H9 (cell line): ENCODE results near the gene MAST4. TPM values are rescaled to one million over a fixed set of nuclear protein-coding genes. Genes with fewer than 3 reads are reported as not detected.

Experiments used
- DNase-seq: peaks from one replicate; pipeline ENCODE4 v3.0.0-alpha.2; 2017
- H2AFZ ChIP-seq: one replicate; pipeline ENCODE4 v1.6.1; 2013; ENCODE audit warnings: mild to moderate bottlenecking, low read length, control low read depth, moderate library complexity
- H2AK5ac ChIP-seq: 2 replicates; pipeline ENCODE4 v1.6.1; 2013; ENCODE audit warnings: low read length, control low read depth, mixed read lengths; ENCODE audit not compliant: insufficient read length
- H2BK120ac ChIP-seq: one replicate; pipeline ENCODE4 v1.6.1; 2013; ENCODE audit warnings: low read depth, mild to moderate bottlenecking, low read length, control low read depth, inconsistent platforms; ENCODE audit not compliant: poor library complexity, severe bottlenecking
- H2BK12ac ChIP-seq: 2 replicates; pipeline ENCODE4 v1.6.1; 2013; ENCODE audit warnings: low read length, control low read depth, mixed read lengths, low read depth; ENCODE audit not compliant: insufficient read length
- H2BK15ac ChIP-seq: 2 replicates; pipeline ENCODE4 v1.6.1; 2013; ENCODE audit warnings: low read depth, low read length, control low read depth
- H2BK20ac ChIP-seq: one replicate; pipeline ENCODE4 v1.6.1; 2013; ENCODE audit warnings: low read depth, mild to moderate bottlenecking, low read length, control low read depth, inconsistent platforms; ENCODE audit not compliant: poor library complexity, severe bottlenecking
- H2BK5ac ChIP-seq: 2 replicates; pipeline ENCODE4 v1.6.1; 2013; ENCODE audit warnings: low read length, control low read depth, mixed read lengths; ENCODE audit not compliant: insufficient read length
- H3K14ac ChIP-seq: 2 replicates; pipeline ENCODE4 v1.6.1; 2013; ENCODE audit warnings: low read length, control low read depth; ENCODE audit not compliant: insufficient read depth
- H3K18ac ChIP-seq: 2 replicates; pipeline ENCODE4 v1.6.1; 2013; ENCODE audit warnings: low read depth, mild to moderate bottlenecking, mixed read lengths, low read length, control low read depth; ENCODE audit not compliant: insufficient read length
- H3K23ac ChIP-seq: 2 replicates; pipeline ENCODE4 v1.6.1; 2013; ENCODE audit warnings: low read length, control low read depth, mixed read lengths, low read depth; ENCODE audit not compliant: insufficient read length
- H3K23me2 ChIP-seq: 2 replicates; pipeline ENCODE4 v1.6.1; 2013; ENCODE audit warnings: low read depth, mild to moderate bottlenecking, mixed read lengths, low read length, control low read depth; ENCODE audit not compliant: insufficient read length, poor library complexity, severe bottlenecking
- H3K27ac ChIP-seq: 2 replicates; pipeline ENCODE4 v1.5.1; 2013; ENCODE audit warnings: low read length, control low read depth, mixed read lengths, low read depth; ENCODE audit not compliant: insufficient read length
- H3K27me3 ChIP-seq: 2 replicates; pipeline ENCODE4 v1.6.1; 2013; ENCODE audit warnings: low read length, control low read depth, inconsistent platforms; ENCODE audit not compliant: insufficient read depth
- H3K4ac ChIP-seq: 2 replicates; pipeline ENCODE4 v1.6.1; 2013; ENCODE audit warnings: low read depth, mild to moderate bottlenecking, control low read depth, inconsistent platforms, low read length, moderate library complexity
- H3K4me1 ChIP-seq: 2 replicates; pipeline ENCODE4 v1.6.1; 2013; ENCODE audit warnings: low read length, control low read depth, inconsistent platforms; ENCODE audit not compliant: insufficient read depth
- H3K4me2 ChIP-seq: 2 replicates; pipeline ENCODE4 v1.6.1; 2013; ENCODE audit warnings: low read length, control low read depth, mixed read lengths; ENCODE audit not compliant: insufficient read length, insufficient read depth
- H3K56ac ChIP-seq: 2 replicates; pipeline ENCODE4 v1.6.1; 2013; ENCODE audit warnings: low read depth, mild to moderate bottlenecking, mixed read lengths, low read length, control low read depth; ENCODE audit not compliant: insufficient read length
- H3K79me1 ChIP-seq: 2 replicates; pipeline ENCODE4 v1.6.1; 2013; ENCODE audit warnings: low read depth, mild to moderate bottlenecking, moderate library complexity, low read length, control low read depth, inconsistent platforms; ENCODE audit not compliant: insufficient read depth, poor library complexity, severe bottlenecking
- H3K79me2 ChIP-seq: 2 replicates; pipeline ENCODE4 v1.6.1; 2013; ENCODE audit warnings: low read length, control low read depth, inconsistent platforms; ENCODE audit not compliant: insufficient read depth
- H3K9ac ChIP-seq: 2 replicates; pipeline ENCODE4 v1.6.1; 2013; ENCODE audit warnings: low read length, control low read depth, mixed read lengths; ENCODE audit not compliant: insufficient read length; ENCODE audit errors: extremely low read depth
- H3K9me3 ChIP-seq: one replicate; pipeline ENCODE4 v1.6.1; 2013; ENCODE audit warnings: low read depth, low read length, inconsistent platforms; ENCODE audit not compliant: control insufficient read depth
- H3T11ph ChIP-seq: one replicate; pipeline ENCODE4 v1.6.1; 2013; ENCODE audit warnings: mild to moderate bottlenecking, low read length, control low read depth, inconsistent platforms
- H4K20me1 ChIP-seq: one replicate; pipeline ENCODE4 v1.6.1; 2013; ENCODE audit not compliant: control insufficient read depth, insufficient read length, insufficient read depth
- H4K5ac ChIP-seq: 2 replicates; pipeline ENCODE4 v1.6.1; 2013; ENCODE audit warnings: low read depth, mild to moderate bottlenecking, mixed read lengths, low read length, control low read depth; ENCODE audit not compliant: insufficient read length
- H4K8ac ChIP-seq: replicated peaks from 2 replicates; pipeline ENCODE4 v1.6.1; 2013; ENCODE audit warnings: low read length, control low read depth, mixed read lengths, low read depth; ENCODE audit not compliant: insufficient read length
- H4K91ac ChIP-seq: 2 replicates; pipeline ENCODE4 v1.6.1; 2013; ENCODE audit warnings: low read depth, mild to moderate bottlenecking, moderate library complexity, mixed read lengths, low read length, control low read depth; ENCODE audit not compliant: insufficient read length
- H3K27ac Mint-ChIP-seq, 3 experiments: 2 replicates in 2 of 3; 3 replicates in 1 of 3; pipeline ENCODE4 v1.8.0; 2020 to 2021; ENCODE audit warnings: mixed read lengths in 3 of 3, mild to moderate bottlenecking in 1 of 3, moderate library complexity in 1 of 3
- H3K27me3 Mint-ChIP-seq: 2 replicates; pipeline ENCODE4 v1.8.0; 2021; ENCODE audit warnings: low read depth, mild to moderate bottlenecking, moderate library complexity, mixed read lengths
- H3K36me3 Mint-ChIP-seq, 3 experiments: 2 replicates in 2 of 3; 3 replicates in 1 of 3; pipeline ENCODE4 v1.8.0; 2020 to 2021; ENCODE audit warnings: low read depth in 3 of 3, mixed read lengths in 3 of 3; ENCODE audit not compliant: insufficient read depth in 1 of 3
- H3K4me1 Mint-ChIP-seq, 2 experiments: 2 replicates each; pipeline ENCODE4 v1.8.0; 2020; ENCODE audit warnings: mixed read lengths in 2 of 2
- H3K4me3 Mint-ChIP-seq, 2 experiments: 2 replicates in 1 of 2; 3 replicates in 1 of 2; pipeline ENCODE4 v1.8.0; 2020 to 2021; ENCODE audit warnings: mild to moderate bottlenecking in 2 of 2, mixed read lengths in 2 of 2, moderate library complexity in 1 of 2
- H3K9me3 Mint-ChIP-seq, 2 experiments: 2 replicates in 1 of 2; 3 replicates in 1 of 2; pipeline ENCODE4 v1.8.0; 2020; ENCODE audit warnings: mild to moderate bottlenecking in 2 of 2, mixed read lengths in 2 of 2, moderate library complexity in 1 of 2
- WGBS: extraction: QIAGEN DNeasy Blood & Tissue Kit; methylation state at CpG from one replicate; pipeline ENCODE4 v1.1.7; 2013; ENCODE audit warnings: missing lambda C conversion rate, low lambda C conversion rate, mixed read lengths; ENCODE audit not compliant: insufficient read length; ENCODE audit errors: extremely low coverage; 5-methylcytosine and 5-hydroxymethylcytosine counted together
- total RNA-seq: library from RNA; stranded (reverse); gene quantifications from 2 replicates; pipeline ENCODE4 v1.2.1, GENCODE V29; 2021
- TF ChIP-seq, protein P1 (sequence below): fragments of 200-600 bp; sonication (generic); conservative IDR thresholded peaks from 3 replicates; pipeline ENCODE4 v1.8.0; 2021; ENCODE audit warnings: antibody characterized with exemption, mild to moderate bottlenecking

Gene MAST4
- total RNA-seq, 1 experiment from 2014 or later: 3.7 TPM

DNA sequence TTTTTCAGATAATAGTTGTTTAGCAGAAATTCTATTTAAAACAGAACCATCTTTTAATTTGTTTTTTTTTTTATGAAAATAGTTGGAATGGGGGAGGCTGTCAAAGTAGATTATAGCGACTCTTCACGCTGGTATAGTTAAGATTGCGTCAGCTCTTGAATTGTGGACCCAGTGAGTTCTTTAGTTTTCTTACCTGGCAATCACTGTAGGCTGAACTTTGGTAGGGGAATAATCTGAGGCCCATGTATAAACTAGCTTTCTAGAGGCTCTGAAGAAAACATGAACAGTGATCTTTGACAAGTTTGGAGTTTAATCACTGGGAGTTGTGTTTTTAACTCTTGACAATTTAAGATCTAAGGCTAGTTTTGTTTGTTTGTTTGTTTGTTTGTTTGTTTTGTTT lies 519.6 kb downstream of the MAST4 start:
- no peak overlapping the region for H3K4ac ChIP-seq
- H2BK20ac ChIP-seq: no peak overlapping the region
- H4K91ac ChIP-seq: no peak overlapping the region
- H3K27me3 Mint-ChIP-seq: no peaks in the 10 kb centered on the region
- H2BK5ac ChIP-seq: no peak overlapping the region
- H3K18ac ChIP-seq: no peak overlapping the region
- H3K79me2 ChIP-seq: no peaks in the 10 kb centered on the region
- H3K9me3 ChIP-seq: no peaks in the 10 kb centered on the region
- no peaks in the 10 kb centered on the region for H3K23me2 ChIP-seq
- H3K27ac Mint-ChIP-seq: no peak overlapping the region
- peaks cover 0 to 2% (median 2%) of the 10 kb centered on the region in 3 experiments; a peak in 3 of 7 replicates for H3K36me3 Mint-ChIP-seq
- no peak overlapping the region for H4K8ac ChIP-seq
- H3K4me3 Mint-ChIP-seq: no peak overlapping the region
- H3K4me1 Mint-ChIP-seq: peaks cover 0 to 2% of the 10 kb centered on the region in 2 experiments; a peak in 1 of 4 replicates
- H3K23ac ChIP-seq: no peak overlapping the region
- H2BK12ac ChIP-seq: no peak overlapping the region
- no CpG with 5 or more reads among the region's 3 CpGs for WGBS
- no peaks in the 10 kb centered on the region for H3K27me3 ChIP-seq
- H3K79me1 ChIP-seq: no peaks in the 10 kb centered on the region
- no peak for DNase-seq
- H3K14ac ChIP-seq: no peak overlapping the region
- H3K56ac ChIP-seq: no peak overlapping the region
- H3K4me1 ChIP-seq: no peaks in the 10 kb centered on the region; the same call in 1 of the 2 replicates
- H2BK120ac ChIP-seq: no peak overlapping the region
- H3K27ac ChIP-seq: no peak overlapping the region
- no peak overlapping the region for H4K5ac ChIP-seq
- H4K20me1 ChIP-seq: no peaks in the 10 kb centered on the region
- no peak overlapping the region for H3K9ac ChIP-seq
- H3K4me2 ChIP-seq: no peak overlapping the region
- H2BK15ac ChIP-seq: no peak overlapping the region
- no peak overlapping the region for H2AFZ ChIP-seq
- TF ChIP-seq, protein P1, sequence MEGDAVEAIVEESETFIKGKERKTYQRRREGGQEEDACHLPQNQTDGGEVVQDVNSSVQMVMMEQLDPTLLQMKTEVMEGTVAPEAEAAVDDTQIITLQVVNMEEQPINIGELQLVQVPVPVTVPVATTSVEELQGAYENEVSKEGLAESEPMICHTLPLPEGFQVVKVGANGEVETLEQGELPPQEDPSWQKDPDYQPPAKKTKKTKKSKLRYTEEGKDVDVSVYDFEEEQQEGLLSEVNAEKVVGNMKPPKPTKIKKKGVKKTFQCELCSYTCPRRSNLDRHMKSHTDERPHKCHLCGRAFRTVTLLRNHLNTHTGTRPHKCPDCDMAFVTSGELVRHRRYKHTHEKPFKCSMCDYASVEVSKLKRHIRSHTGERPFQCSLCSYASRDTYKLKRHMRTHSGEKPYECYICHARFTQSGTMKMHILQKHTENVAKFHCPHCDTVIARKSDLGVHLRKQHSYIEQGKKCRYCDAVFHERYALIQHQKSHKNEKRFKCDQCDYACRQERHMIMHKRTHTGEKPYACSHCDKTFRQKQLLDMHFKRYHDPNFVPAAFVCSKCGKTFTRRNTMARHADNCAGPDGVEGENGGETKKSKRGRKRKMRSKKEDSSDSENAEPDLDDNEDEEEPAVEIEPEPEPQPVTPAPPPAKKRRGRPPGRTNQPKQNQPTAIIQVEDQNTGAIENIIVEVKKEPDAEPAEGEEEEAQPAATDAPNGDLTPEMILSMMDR: no peak
- no peak overlapping the region for H2AK5ac ChIP-seq
- no peaks in the 10 kb centered on the region for H3K9me3 Mint-ChIP-seq
- no peak overlapping the region for H3T11ph ChIP-seq
